ENCODE results near the gene UBR4. TPM values are rescaled to one million over a fixed set of nuclear protein-coding genes. Genes with fewer than 3 reads are reported as not detected.

UBR4 gene
- total RNA-seq, 2 donors from 2014 or later: 209 to 275 TPM

- peaks cover 0 to 3% of the 10 kb centered on the region in 2 donors for H3K4me1 Mint-ChIP-seq (ENCODE audit: low read depth in 2 of 2)
- no peak for ATAC-seq
These were observed 100.5 kb downstream of the UBR4 start for GRCh38 chr1:19109545-19109944.

GRCh38 chr1:19101244-19101643 is 108.8 kb downstream of the UBR4 start:
- ATAC-seq (no peak), DNase-seq (ENCODE audit: low spot score) (no peak)
- Mint-ChIP-seq H3K4me1 (ENCODE audit: low read depth in 2 of 2) (peaks cover 0 to 3% of the 10 kb centered on the region in 2 donors), H3K36me3 (peaks cover 54% of the 10 kb centered on the region), H3K27ac (no peak overlapping the region), H3K9me3 (no peaks in the 10 kb centered on the region), H3K27me3 (no peaks in the 10 kb centered on the region), H3K4me3 (no peak overlapping the region)

More at GRCh38 chr1:19109545-19109944, 100.5 kb downstream of the UBR4 start:
- H3K4me3 Mint-ChIP-seq: no peak overlapping the region
- H3K9me3 Mint-ChIP-seq: no peaks in the 10 kb centered on the region
- H3K27me3 Mint-ChIP-seq: no peaks in the 10 kb centered on the region
- no peak overlapping the region for H3K27ac Mint-ChIP-seq
- DNase-seq (ENCODE audit: low spot score): no peak
- H3K36me3 Mint-ChIP-seq: peaks cover 33% of the 10 kb centered on the region

- H3K27ac Mint-ChIP-seq: no peak overlapping the region
These were observed 110.0 kb downstream of the UBR4 start for GRCh38 chr1:19100028-19100427.

GRCh38 chr1:19096990-19097389 is 113.1 kb downstream of the UBR4 start:
- Mint-ChIP-seq H3K27ac (no peak overlapping the region), H3K4me3 (no peak overlapping the region), H3K9me3 (no peaks in the 10 kb centered on the region), H3K4me1 (ENCODE audit: low read depth in 2 of 2) (no peaks in the 10 kb centered on the region), H3K36me3 (peaks cover 40% of the 10 kb centered on the region), H3K27me3 (no peaks in the 10 kb centered on the region)
- DNase-seq (ENCODE audit: low spot score) (no peak), ATAC-seq (no peak)

More at GRCh38 chr1:19100028-19100427, 110.0 kb downstream of the UBR4 start:
- Mint-ChIP-seq H3K4me1 (ENCODE audit: low read depth in 2 of 2) (no peaks in the 10 kb centered on the region), H3K36me3 (peaks cover 53% of the 10 kb centered on the region), H3K4me3 (no peak overlapping the region), H3K9me3 (no peaks in the 10 kb centered on the region), H3K27me3 (no peaks in the 10 kb centered on the region)
- DNase-seq (ENCODE audit: low spot score) (no peak), ATAC-seq (no peak)

DNA sequence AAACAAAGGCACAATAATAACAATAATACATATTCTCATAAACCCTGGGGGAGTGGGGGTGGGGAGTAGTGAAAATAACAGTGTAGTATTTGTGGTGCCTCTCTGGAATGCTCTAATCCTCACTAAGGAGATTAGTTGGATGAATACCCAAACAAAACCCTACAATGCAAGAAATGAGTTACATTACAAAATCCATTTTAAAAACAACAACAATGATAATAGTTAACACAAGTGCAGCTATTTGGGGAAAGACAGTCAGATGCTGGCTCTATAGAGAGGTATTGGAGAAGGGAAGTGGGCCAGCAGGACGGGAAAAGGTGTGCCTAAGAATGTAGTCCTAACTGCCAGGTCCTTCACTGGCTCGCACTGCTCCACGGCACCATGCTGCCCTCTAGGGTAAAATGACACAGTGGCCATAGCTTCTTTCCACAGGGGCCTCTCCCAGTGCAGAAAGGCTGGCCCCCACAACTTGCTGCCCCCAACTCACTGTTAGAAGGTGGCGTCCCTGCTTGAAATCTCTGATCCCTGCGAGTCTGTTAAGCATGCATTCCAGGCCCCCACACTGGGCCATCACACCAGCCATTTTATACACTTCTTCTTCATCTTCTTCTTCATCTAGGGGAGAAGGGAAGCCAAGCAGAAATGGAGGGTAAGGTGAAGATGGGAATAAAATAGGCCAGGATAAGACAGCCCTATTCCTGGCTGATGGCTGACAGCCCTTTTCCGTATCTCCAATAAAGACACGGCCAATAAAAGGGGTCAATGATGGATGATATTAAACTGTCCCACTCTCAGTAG is 113.8 kb downstream of the UBR4 start:
- ATAC-seq (no peak), DNase-seq (ENCODE audit: low spot score) (no peak)
- Mint-ChIP-seq H3K27ac (no peak overlapping the region), H3K4me3 (no peak overlapping the region), H3K9me3 (no peaks in the 10 kb centered on the region), H3K36me3 (peaks cover 45% of the 10 kb centered on the region), H3K4me1 (ENCODE audit: low read depth in 2 of 2) (no peaks in the 10 kb centered on the region), H3K27me3 (no peaks in the 10 kb centered on the region)

GRCh38 chr1:19091196-19091953 is 118.7 kb downstream of the UBR4 start:
- H3K4me3 Mint-ChIP-seq: no peak overlapping the region
- H3K4me1 Mint-ChIP-seq (ENCODE audit: low read depth in 2 of 2): peaks cover 15 to 16% of the 10 kb centered on the region in 2 donors
- no peaks in the 10 kb centered on the region for H3K9me3 Mint-ChIP-seq
- no peak overlapping the region for H3K27ac Mint-ChIP-seq
- H3K27me3 Mint-ChIP-seq: no peaks in the 10 kb centered on the region
- peaks cover 46% of the 10 kb centered on the region for H3K36me3 Mint-ChIP-seq
- DNase-seq (ENCODE audit: low spot score) (no peak), ATAC-seq (no peak)

GRCh38 chr1:19089524-19089923 is 120.5 kb downstream of the UBR4 start:
- no peaks in the 10 kb centered on the region for H3K9me3 Mint-ChIP-seq
- H3K36me3 Mint-ChIP-seq: peaks cover 37% of the 10 kb centered on the region
- no peaks in the 10 kb centered on the region for H3K27me3 Mint-ChIP-seq
- no peak overlapping the region for H3K4me3 Mint-ChIP-seq
- DNase-seq (ENCODE audit: low spot score) (no peak), ATAC-seq (no peak)
- peaks cover 15 to 16% of the 10 kb centered on the region in 2 donors for H3K4me1 Mint-ChIP-seq (ENCODE audit: low read depth in 2 of 2)
- no peak overlapping the region for H3K27ac Mint-ChIP-seq

- Mint-ChIP-seq H3K27ac (peak overlapping the region; percentile 7 to 48), H3K9me3 (no peaks in the 10 kb centered on the region), H3K4me1 (ENCODE audit: low read depth in 2 of 2) (peaks cover 15 to 16% of the 10 kb centered on the region in 2 donors), H3K36me3 (peaks cover 38% of the 10 kb centered on the region), H3K4me3 (no peak overlapping the region), H3K27me3 (no peaks in the 10 kb centered on the region)
- DNase-seq (ENCODE audit: low spot score) (no peak), ATAC-seq (peak in 1 of 2 donors; percentile 25)
These were observed 121.2 kb downstream of the UBR4 start for GRCh38 chr1:19088717-19089442.

DNA sequence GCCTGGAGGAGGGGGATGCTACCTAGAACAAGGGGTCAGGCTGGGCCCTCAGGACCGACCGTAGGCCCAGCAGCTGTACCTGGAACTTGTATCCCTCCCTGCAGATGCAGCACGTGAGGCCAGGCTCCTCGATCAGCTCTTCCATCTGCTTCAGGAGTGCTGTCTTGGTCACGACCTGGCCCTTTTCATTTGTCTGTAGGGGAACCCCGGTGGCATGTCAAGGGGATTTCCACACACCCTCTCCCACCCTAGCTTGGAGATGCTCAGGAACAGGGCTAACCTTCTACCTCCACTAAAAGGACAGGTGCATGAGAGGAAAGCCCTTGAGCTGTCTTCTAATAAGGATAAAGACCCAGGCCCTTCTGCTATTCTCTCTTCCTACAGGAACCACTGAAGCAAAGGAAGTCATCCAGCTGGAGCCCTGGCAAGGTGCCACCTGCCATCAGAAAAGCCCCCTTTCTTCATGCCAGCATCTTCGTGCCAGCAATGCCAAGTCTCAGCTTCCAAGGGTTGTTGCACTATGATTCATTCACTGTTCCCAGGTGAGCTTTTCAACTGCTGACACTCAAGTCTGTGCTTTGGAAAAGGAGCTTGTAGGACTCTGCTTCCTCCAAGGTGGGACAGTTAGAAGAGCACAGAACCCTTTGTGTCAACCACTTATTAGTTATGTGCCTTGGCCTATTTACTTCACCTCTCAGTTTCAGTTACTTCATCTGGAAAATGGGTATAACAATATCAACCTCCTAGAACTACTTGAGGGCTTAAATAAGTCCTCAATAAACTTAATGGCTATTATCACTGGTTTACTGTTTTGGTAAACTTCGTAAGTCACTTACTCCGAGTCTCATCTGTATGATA is 122.1 kb downstream of the UBR4 start:
- DNase-seq (ENCODE audit: low spot score) (no peak), ATAC-seq (no peak)
- peak overlapping the region; percentile 7 to 48 for H3K27ac Mint-ChIP-seq
- H3K27me3 Mint-ChIP-seq: no peaks in the 10 kb centered on the region
- peaks cover 15 to 16% of the 10 kb centered on the region in 2 donors for H3K4me1 Mint-ChIP-seq (ENCODE audit: low read depth in 2 of 2)
- no peak overlapping the region for H3K4me3 Mint-ChIP-seq
- peaks cover 41% of the 10 kb centered on the region for H3K36me3 Mint-ChIP-seq
- no peaks in the 10 kb centered on the region for H3K9me3 Mint-ChIP-seq

GRCh38 chr1:19087017-19087736 is 122.9 kb downstream of the UBR4 start:
- no peak overlapping the region for H3K4me3 Mint-ChIP-seq
- H3K4me1 Mint-ChIP-seq (ENCODE audit: low read depth in 2 of 2): peaks cover 15 to 16% of the 10 kb centered on the region in 2 donors
- H3K27ac Mint-ChIP-seq: peak overlapping the region in 1 of 2 donors; percentile 7
- H3K27me3 Mint-ChIP-seq: no peaks in the 10 kb centered on the region
- peaks cover 44% of the 10 kb centered on the region for H3K36me3 Mint-ChIP-seq
- DNase-seq (ENCODE audit: low spot score) (no peak), ATAC-seq (no peak)
- H3K9me3 Mint-ChIP-seq: no peaks in the 10 kb centered on the region

GRCh38 chr1:19086176-19086875 is 123.7 kb downstream of the UBR4 start:
- H3K4me3 Mint-ChIP-seq: no peak overlapping the region

DNA sequence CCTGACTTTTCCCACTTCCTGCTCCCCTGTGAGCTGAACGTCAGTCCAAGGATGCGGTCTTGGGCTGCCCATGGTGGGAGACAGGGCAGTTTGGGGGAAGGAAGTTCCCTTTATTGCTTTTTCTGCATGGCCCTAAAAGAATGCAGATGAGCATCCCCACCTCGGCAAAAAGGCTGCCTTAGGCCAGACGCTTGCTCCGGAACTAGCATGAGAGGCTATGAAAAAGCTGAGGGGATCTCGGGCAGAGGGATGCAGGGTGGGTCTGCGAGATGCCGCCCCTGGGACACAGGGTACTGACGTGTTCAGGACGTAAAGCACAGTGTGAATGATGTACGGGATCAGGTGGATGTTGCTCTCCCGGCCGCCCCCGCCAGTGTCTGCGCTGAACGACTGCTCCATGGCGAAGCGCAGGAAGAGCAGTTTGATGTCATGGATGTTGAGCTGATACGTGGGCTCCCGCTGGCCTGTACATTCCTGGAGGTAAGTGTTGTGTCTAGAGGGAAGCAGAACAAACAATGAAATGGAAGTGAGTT is 125.8 kb downstream of the UBR4 start:
- Mint-ChIP-seq H3K4me3 (no peak overlapping the region), H3K27me3 (no peaks in the 10 kb centered on the region), H3K9me3 (no peaks in the 10 kb centered on the region), H3K27ac (peak overlapping the region in 1 of 2 donors; percentile 7), H3K36me3 (peaks cover 45% of the 10 kb centered on the region), H3K4me1 (ENCODE audit: low read depth in 2 of 2) (peaks cover 9 to 12% of the 10 kb centered on the region in 2 donors)
- ATAC-seq (no peak), DNase-seq (ENCODE audit: low spot score) (no peak)

More at GRCh38 chr1:19086176-19086875, 123.7 kb downstream of the UBR4 start:
- Mint-ChIP-seq H3K27ac (no peak overlapping the region), H3K9me3 (no peaks in the 10 kb centered on the region), H3K36me3 (peaks cover 47% of the 10 kb centered on the region), H3K4me1 (ENCODE audit: low read depth in 2 of 2) (peaks cover 15 to 16% of the 10 kb centered on the region in 2 donors), H3K27me3 (no peaks in the 10 kb centered on the region)
- DNase-seq (ENCODE audit: low spot score) (no peak), ATAC-seq (no peak)

Measured in natural killer cell treated with Interleukin-12 subunit alpha and Interleukin-12 subunit beta and Interleukin-15 and Interleukin-18, amount 100 ng/mL, for 72 hours (primary cell).